Lung (tissue), 12 donors: ENCODE data around the gene PDCD1LG2. TPM values are rescaled to one million over a fixed set of nuclear protein-coding genes. Genes with fewer than 3 reads are reported as not detected.

Experiments
- ATAC-seq: fragments of 200-7000 bp; cut with Tn5 transposase; one replicate; pipeline ENCODE4 v1.9.1; 2020; ENCODE audit warnings: moderate number of reproducible peaks; ENCODE audit not compliant: insufficient read depth, low FRiP score
- DNase-seq, 3 donors: peaks; one replicate each; pipeline ENCODE4 v3.0.0-alpha.2; 2013 to 2017
- H3K27ac ChIP-seq, 2 donors: one replicate each; pipeline ENCODE4 v1.5.1; 2013; ENCODE audit warnings: mild to moderate bottlenecking in 2 of 2, moderate library complexity in 2 of 2, control low read depth in 1 of 2, inconsistent platforms in 1 of 2, low read depth in 1 of 2, low read length in 1 of 2
- H3K27me3 ChIP-seq, 3 donors: one replicate each; pipeline ENCODE4 v1.5.1; 2013; ENCODE audit warnings: low read length in 2 of 3; ENCODE audit not compliant: control insufficient read depth in 3 of 3, insufficient read depth in 3 of 3
- H3K36me3 ChIP-seq, 4 donors: one replicate each; pipeline ENCODE4 v1.5.1; 2013; ENCODE audit warnings: low read length in 4 of 4, mild to moderate bottlenecking in 1 of 4, moderate library complexity in 1 of 4; ENCODE audit not compliant: control insufficient read depth in 4 of 4, insufficient read depth in 4 of 4
- H3K4me1 ChIP-seq, 5 donors: one replicate each; pipeline ENCODE4 v1.5.1; 2013; ENCODE audit warnings: low read length in 5 of 5, mild to moderate bottlenecking in 2 of 5, moderate library complexity in 1 of 5; ENCODE audit not compliant: control insufficient read depth in 5 of 5, insufficient read depth in 5 of 5
- H3K4me3 ChIP-seq: one replicate; pipeline ENCODE4 v1.5.1; 2013; ENCODE audit warnings: mild to moderate bottlenecking, control low read depth, moderate library complexity
- H3K9ac ChIP-seq, 2 donors: one replicate each; pipeline ENCODE4 v1.5.1; 2013; ENCODE audit warnings: low read length in 2 of 2, control low read depth in 1 of 2; ENCODE audit not compliant: insufficient read depth in 1 of 2
- H3K9me3 ChIP-seq, 4 donors: one replicate each; pipeline ENCODE4 v1.5.1; 2013; ENCODE audit warnings: low read length in 3 of 4, mild to moderate bottlenecking in 1 of 4, moderate library complexity in 1 of 4; ENCODE audit not compliant: control insufficient read depth in 4 of 4, insufficient read depth in 3 of 4
- CTCF ChIP-seq: IDR thresholded peaks from 2 replicates; pipeline ENCODE4 v1.5.1; 2012; ENCODE audit warnings: mild to moderate bottlenecking; ENCODE audit errors: control extremely low read depth, extremely low read depth
- WGBS, 2 donors: extraction: QIAGEN DNeasy Blood & Tissue Kit; methylation state at CpG; one replicate each; pipeline ENCODE4 v1.1.7; 2013; 5-methylcytosine and 5-hydroxymethylcytosine counted together
- polyA plus RNA-seq, 2 donors: library from polyadenylated mRNA; stranded (reverse); fragments of 200-250 nt; gene quantifications; one replicate each; pipeline ENCODE4 v1.2.1, GENCODE V29; 2013
- total RNA-seq, 2 donors: library from RNA; depleted of rRNA in 1 of 2; stranded (reverse); fragments of >200 nt in 1 of 2; gene quantifications; one replicate each; pipeline ENCODE4 v1.2.1, GENCODE V29; 2014 to 2021
- donor health status: control.
- donor health status: control.
- donor health status: Bipolar disorder and iron deficiency.
- donor health status: healthy.
- donor health status: DM: yes; HTN: yes; CAD: no.

PDCD1LG2 gene
- total and polyA plus RNA-seq, 4 donors: 0.87 to 6.7 (median 3.1) TPM

DNA sequence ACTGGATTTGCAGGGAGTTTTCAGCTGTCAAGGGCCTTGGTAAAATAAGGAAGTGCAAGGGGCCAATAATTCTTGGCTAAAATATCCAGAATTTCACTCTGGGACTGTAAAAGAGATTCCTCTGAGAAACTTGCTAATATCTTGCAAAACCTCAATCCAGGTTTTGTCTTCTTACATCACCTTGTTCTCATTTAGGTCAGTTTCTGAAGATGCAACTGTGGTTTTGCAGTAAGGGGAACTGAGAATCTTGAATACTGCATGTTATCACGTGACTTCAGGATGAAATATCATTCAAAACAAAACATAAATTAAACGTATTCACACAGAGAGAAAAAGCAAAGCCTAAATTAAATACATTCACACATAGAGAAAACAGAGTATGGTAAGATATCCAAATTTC, 83.6 kb downstream of the PDCD1LG2 start:
- TF ChIP-seq CTCF: no peak
- Histone ChIP-seq H3K9ac (no peak overlapping the region), H3K36me3 (no peaks in the 10 kb centered on the region), H3K27me3 (no peaks in the 10 kb centered on the region), H3K4me3 (no peak overlapping the region), H3K4me1 (peaks cover 0 to 4% (median 0%) of the 10 kb centered on the region in 5 donors), H3K9me3 (no peaks in the 10 kb centered on the region), H3K27ac (no peak overlapping the region)
- 35 to 59% methylated on average over 2 of the region's 2 CpGs for WGBS, 2 donors
- DNase-seq (no peak), ATAC-seq (no peak)

DNA sequence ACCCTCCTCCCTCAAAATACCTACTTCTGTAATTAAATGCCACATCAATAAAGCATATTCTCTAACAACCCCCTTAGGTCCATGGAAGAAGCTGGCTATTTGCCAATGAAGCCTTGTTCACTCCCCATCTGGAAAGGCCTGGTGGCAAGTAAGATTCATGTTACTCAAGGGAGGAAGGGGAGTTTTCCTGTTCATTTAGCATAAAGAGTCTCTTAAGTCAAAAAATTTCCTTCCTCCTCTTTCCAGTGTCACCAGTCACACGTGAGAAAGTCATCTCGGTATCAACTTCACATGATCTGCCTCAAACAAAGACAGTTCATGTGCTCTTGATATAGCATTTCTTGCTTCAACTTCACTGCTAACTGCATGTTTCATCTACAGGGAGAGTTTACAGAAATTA, 85.8 kb downstream of the PDCD1LG2 start:
- H3K4me3 ChIP-seq: no peak overlapping the region
- H3K36me3 ChIP-seq: no peaks in the 10 kb centered on the region
- H3K27me3 ChIP-seq: no peaks in the 10 kb centered on the region
- no peak for ATAC-seq
- H3K27ac ChIP-seq: no peak overlapping the region
- TF ChIP-seq CTCF: no peak
- no peak for DNase-seq
- 23 to 33% methylated on average over 2 of the region's 2 CpGs for WGBS, 2 donors
- no peaks in the 10 kb centered on the region for H3K4me1 ChIP-seq
- no peak overlapping the region for H3K9ac ChIP-seq
- H3K9me3 ChIP-seq: no peaks in the 10 kb centered on the region

GRCh38 chr9:5608298-5609225, 98.2 kb downstream of the PDCD1LG2 start:
- TF ChIP-seq CTCF: no peak
- WGBS, 2 donors: 30 to 36% methylated on average over 6 of the region's 6 CpGs
- ATAC-seq: peak; percentile 58

More at GRCh38 chr9:5608298-5609225, 98.2 kb downstream of the PDCD1LG2 start:
- Histone ChIP-seq H3K36me3 (no peaks in the 10 kb centered on the region), H3K27me3 (no peaks in the 10 kb centered on the region), H3K9me3 (no peaks in the 10 kb centered on the region), H3K4me3 (no peak overlapping the region), H3K9ac (no peak overlapping the region), H3K4me1 (peaks cover 0 to 7% (median 0%) of the 10 kb centered on the region in 5 donors), H3K27ac (peak overlapping the region; percentile 79 to 83)
- no peak for DNase-seq
